ENCODE data around the gene SLC12A8. TPM values are rescaled to one million over a fixed set of nuclear protein-coding genes. Genes with fewer than 3 reads are reported as not detected.

Gene SLC12A8
- total and polyA plus RNA-seq, 10 of the 15 experiments (the other 5 are each of a cell fraction or from before 2014, with no cell fraction given) = 2.5 to 71.6 (median 50.1) TPM

DNA sequence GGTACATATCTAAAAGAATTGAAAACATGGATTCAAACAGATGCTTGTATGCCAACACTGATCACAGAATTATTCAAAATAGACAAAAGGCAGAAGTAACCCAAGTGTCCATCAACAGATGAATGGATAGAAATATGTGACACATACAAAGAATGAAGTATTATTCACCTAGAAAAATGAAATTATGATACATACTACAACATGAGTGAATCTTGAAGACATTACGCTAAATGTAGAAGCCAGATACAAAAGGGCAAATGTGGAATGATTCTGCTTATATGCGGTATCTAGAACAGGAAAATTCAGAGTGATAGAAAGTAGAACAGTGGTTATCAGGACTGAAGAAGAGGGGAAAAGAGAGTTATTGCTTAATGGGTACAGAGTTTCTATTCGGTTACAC lies 26.2 kb upstream of the SLC12A8 start:
- CTCF ChIA-PET = no interaction called here
- SMC1A ChIA-PET (ENCODE audit: uncharacterized antibody, unreplicated experiment) = no interaction called here
- H3K4me1 ChIP-seq (ENCODE audit: control insufficient read depth, insufficient read depth, low read length) = no peaks in the 10 kb centered on the region
- DNase-seq (ENCODE audit: low read depth, low spot score) (no peak), ATAC-seq (no peak), FAIRE-seq (no peak)
- H3K9me3 ChIP-seq (replicated peaks; ENCODE audit: control insufficient read depth, insufficient read depth, low read length) = no peaks in the 10 kb centered on the region; the same call in 2 of the 3 replicates
- 0 out of 4 replicates have a peak, but pooled peaks cover 0 to 2% of the 10 kb centered on the region in 2 experiments for H3K36me3 ChIP-seq (ENCODE audit: control insufficient read depth in 2 of 2, insufficient read depth in 2 of 2, low read length in 1 of 2)
- H3K4me3 ChIP-seq = no peak overlapping the region
- H4K20me1 ChIP-seq (ENCODE audit: control insufficient read depth, insufficient read depth) = no peaks in the 10 kb centered on the region
- no peaks in the 10 kb centered on the region for H3K27me3 ChIP-seq (replicated peaks in 1 of 2; ENCODE audit: control insufficient read depth in 2 of 2, insufficient read depth in 2 of 2, low read length in 1 of 2)
- H2AFZ ChIP-seq (ENCODE audit: control insufficient read depth, low read depth, low read length) = no peak overlapping the region
- 95% methylated on average over 3 of the region's 3 CpGs for WGBS (ENCODE audit: insufficient coverage, insufficient replicate concordance, low lambda C conversion rate, missing lambda C conversion rate)
- H3K79me2 ChIP-seq (ENCODE audit: control insufficient read depth, insufficient read depth, low read length) = no peaks in the 10 kb centered on the region
- H3K9ac ChIP-seq (ENCODE audit: control insufficient read depth, insufficient read depth, low read length) = no peak overlapping the region
- TF ChIP-seq, protein P1, sequence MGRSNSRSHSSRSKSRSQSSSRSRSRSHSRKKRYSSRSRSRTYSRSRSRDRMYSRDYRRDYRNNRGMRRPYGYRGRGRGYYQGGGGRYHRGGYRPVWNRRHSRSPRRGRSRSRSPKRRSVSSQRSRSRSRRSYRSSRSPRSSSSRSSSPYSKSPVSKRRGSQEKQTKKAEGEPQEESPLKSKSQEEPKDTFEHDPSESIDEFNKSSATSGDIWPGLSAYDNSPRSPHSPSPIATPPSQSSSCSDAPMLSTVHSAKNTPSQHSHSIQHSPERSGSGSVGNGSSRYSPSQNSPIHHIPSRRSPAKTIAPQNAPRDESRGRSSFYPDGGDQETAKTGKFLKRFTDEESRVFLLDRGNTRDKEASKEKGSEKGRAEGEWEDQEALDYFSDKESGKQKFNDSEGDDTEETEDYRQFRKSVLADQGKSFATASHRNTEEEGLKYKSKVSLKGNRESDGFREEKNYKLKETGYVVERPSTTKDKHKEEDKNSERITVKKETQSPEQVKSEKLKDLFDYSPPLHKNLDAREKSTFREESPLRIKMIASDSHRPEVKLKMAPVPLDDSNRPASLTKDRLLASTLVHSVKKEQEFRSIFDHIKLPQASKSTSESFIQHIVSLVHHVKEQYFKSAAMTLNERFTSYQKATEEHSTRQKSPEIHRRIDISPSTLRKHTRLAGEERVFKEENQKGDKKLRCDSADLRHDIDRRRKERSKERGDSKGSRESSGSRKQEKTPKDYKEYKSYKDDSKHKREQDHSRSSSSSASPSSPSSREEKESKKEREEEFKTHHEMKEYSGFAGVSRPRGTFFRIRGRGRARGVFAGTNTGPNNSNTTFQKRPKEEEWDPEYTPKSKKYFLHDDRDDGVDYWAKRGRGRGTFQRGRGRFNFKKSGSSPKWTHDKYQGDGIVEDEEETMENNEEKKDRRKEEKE (IDR thresholded peaks at IDR 0.05) = no peak
- TF ChIP-seq, protein P2, sequence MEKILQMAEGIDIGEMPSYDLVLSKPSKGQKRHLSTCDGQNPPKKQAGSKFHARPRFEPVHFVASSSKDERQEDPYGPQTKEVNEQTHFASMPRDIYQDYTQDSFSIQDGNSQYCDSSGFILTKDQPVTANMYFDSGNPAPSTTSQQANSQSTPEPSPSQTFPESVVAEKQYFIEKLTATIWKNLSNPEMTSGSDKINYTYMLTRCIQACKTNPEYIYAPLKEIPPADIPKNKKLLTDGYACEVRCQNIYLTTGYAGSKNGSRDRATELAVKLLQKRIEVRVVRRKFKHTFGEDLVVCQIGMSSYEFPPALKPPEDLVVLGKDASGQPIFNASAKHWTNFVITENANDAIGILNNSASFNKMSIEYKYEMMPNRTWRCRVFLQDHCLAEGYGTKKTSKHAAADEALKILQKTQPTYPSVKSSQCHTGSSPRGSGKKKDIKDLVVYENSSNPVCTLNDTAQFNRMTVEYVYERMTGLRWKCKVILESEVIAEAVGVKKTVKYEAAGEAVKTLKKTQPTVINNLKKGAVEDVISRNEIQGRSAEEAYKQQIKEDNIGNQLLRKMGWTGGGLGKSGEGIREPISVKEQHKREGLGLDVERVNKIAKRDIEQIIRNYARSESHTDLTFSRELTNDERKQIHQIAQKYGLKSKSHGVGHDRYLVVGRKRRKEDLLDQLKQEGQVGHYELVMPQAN (conservative IDR thresholded peaks at IDR 0.05) = no peak
- TF ChIP-seq SREBF1 (IDR thresholded peaks at IDR 0.05; ENCODE audit: low read length) (no peak), CHD4 (IDR thresholded peaks at IDR 0.05) (no peak), CHD2 (IDR thresholded peaks at IDR 0.05; ENCODE audit: borderline replicate concordance, low read depth, low read length) (no peak), SIX5 (IDR thresholded peaks at IDR 0.05; ENCODE audit: low read depth, low read length, severe bottlenecking) (no peak), SREBF2 (IDR thresholded peaks at IDR 0.05; ENCODE audit: low read length) (no peak), TCF3 (IDR thresholded peaks at IDR 0.05; ENCODE audit: borderline replicate concordance, insufficient read depth, low read depth, low read length) (no peak), BHLHE40 (IDR thresholded peaks at IDR 0.05; ENCODE audit: borderline replicate concordance in 1 of 2, low read depth in 2 of 2, low read length in 1 of 2) (no peak), ZSCAN29 (IDR thresholded peaks at IDR 0.05) (no peak)
- TF ChIP-seq, protein P3, sequence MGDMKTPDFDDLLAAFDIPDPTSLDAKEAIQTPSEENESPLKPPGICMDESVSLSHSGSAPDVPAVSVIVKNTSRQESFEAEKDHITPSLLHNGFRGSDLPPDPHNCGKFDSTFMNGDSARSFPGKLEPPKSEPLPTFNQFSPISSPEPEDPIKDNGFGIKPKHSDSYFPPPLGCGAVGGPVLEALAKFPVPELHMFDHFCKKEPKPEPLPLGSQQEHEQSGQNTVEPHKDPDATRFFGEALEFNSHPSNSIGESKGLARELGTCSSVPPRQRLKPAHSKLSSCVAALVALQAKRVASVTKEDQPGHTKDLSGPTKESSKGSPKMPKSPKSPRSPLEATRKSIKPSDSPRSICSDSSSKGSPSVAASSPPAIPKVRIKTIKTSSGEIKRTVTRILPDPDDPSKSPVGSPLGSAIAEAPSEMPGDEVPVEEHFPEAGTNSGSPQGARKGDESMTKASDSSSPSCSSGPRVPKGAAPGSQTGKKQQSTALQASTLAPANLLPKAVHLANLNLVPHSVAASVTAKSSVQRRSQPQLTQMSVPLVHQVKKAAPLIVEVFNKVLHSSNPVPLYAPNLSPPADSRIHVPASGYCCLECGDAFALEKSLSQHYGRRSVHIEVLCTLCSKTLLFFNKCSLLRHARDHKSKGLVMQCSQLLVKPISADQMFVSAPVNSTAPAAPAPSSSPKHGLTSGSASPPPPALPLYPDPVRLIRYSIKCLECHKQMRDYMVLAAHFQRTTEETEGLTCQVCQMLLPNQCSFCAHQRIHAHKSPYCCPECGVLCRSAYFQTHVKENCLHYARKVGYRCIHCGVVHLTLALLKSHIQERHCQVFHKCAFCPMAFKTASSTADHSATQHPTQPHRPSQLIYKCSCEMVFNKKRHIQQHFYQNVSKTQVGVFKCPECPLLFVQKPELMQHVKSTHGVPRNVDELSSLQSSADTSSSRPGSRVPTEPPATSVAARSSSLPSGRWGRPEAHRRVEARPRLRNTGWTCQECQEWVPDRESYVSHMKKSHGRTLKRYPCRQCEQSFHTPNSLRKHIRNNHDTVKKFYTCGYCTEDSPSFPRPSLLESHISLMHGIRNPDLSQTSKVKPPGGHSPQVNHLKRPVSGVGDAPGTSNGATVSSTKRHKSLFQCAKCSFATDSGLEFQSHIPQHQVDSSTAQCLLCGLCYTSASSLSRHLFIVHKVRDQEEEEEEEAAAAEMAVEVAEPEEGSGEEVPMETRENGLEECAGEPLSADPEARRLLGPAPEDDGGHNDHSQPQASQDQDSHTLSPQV (IDR thresholded peaks at IDR 0.05) = no peak
- TF ChIP-seq, protein P4, sequence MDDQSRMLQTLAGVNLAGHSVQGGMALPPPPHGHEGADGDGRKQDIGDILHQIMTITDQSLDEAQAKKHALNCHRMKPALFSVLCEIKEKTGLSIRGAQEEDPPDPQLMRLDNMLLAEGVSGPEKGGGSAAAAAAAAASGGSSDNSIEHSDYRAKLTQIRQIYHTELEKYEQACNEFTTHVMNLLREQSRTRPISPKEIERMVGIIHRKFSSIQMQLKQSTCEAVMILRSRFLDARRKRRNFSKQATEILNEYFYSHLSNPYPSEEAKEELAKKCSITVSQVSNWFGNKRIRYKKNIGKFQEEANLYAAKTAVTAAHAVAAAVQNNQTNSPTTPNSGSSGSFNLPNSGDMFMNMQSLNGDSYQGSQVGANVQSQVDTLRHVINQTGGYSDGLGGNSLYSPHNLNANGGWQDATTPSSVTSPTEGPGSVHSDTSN (IDR thresholded peaks at IDR 0.05; ENCODE audit: insufficient replicate concordance, low read depth, low read length) = no peak
- intact Hi-C loops (cut with micrococcal nuclease; ENCODE audit: unreplicated experiment) = no loop called here
- BruUV-seq (replicated peaks) = no TSS peak
- in situ Hi-C loops (cut with MboI) = no loop called here
- POLR2A ChIA-PET = no interaction called here
- no peak overlapping the region for H3K4me2 ChIP-seq (ENCODE audit: control insufficient read depth, insufficient read depth)
- H3K27ac ChIP-seq (ENCODE audit: control insufficient read depth, insufficient read depth) = no peak overlapping the region
- RAD21 ChIA-PET (ENCODE audit: unreplicated experiment) = no interaction called here
